ENCODE measurements around the gene CLDN5. TPM values are rescaled to one million over a fixed set of nuclear protein-coding genes. Genes with fewer than 3 reads are reported as not detected.

The CLDN5 gene
- total RNA-seq, 1 donor from 2014 or later, result 0.69 TPM

- Histone ChIP-seq H4K20me1 (ENCODE audit: low read depth) (no peaks in the 10 kb centered on the region), H3K79me2 (ENCODE audit: low read depth) (no peaks in the 10 kb centered on the region), H3K36me3 (no peaks in the 10 kb centered on the region), H3F3A (ENCODE audit: low read depth) (no peaks in the 10 kb centered on the region), H3K4me1 (no peaks in the 10 kb centered on the region), H3K4me3 (no peak overlapping the region), H3K27me3 (no peaks in the 10 kb centered on the region), H3K27ac (no peak overlapping the region), H2AFZ (replicated peaks) (no peak overlapping the region), H3K9me3 (ENCODE audit: low read depth) (no peaks in the 10 kb centered on the region), H3K4me2 (no peak overlapping the region), H3K9ac (no peak overlapping the region)
- H3K9me3 Mint-ChIP-seq, result no peaks in the 10 kb centered on the region
- no peak overlapping the region for H3K4me3 Mint-ChIP-seq
- no peak overlapping the region for H3K27ac Mint-ChIP-seq
- H3K4me1 Mint-ChIP-seq, result no peaks in the 10 kb centered on the region
- no peak for DNase-seq (ENCODE audit: low spot score)
- no peak for TF ChIP-seq CTCF (IDR thresholded peaks at IDR 0.05)
- TF ChIP-seq EZH2phosphoT487 (IDR thresholded peaks at IDR 0.05), result no peak
- H3K36me3 Mint-ChIP-seq, result peaks cover 7% of the 10 kb centered on the region
- no peaks in the 10 kb centered on the region for H3K27me3 Mint-ChIP-seq (ENCODE audit: insufficient read depth, low read depth)
Observed at GRCh38 chr22:19495562-19496323, 28.5 kb downstream of the CLDN5 start.

DNA sequence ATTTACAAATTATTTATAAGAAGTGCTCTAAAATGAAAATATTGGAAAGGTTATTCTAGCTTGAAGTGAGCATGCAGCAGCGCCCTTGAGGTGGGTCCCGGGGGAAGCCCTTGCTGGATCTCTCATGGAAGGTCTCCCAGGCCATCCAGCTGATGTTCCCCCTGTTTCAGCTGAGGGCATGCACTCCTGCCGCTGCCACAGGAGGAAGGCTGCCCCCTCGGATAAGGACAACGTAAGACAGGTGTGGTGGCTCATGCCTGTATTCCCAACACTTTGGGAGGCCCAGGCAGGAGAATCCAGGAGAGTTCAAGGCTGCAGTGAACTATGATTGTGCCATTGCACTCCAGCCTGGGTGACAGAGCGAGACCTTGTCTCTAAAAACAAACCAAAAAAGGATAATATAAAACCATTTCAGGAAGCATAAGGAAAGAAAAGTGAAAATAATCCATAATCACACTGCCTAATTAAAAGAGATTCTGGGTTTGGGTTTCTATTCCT, 29.5 kb downstream of the CLDN5 start:
- peaks cover 2% of the 10 kb centered on the region for H4K20me1 ChIP-seq (ENCODE audit: low read depth)
- H3K79me2 ChIP-seq (ENCODE audit: low read depth), result no peaks in the 10 kb centered on the region
- no peaks in the 10 kb centered on the region for H3K36me3 ChIP-seq
- H3K4me2 ChIP-seq, result no peak overlapping the region
- no peak overlapping the region for H2AFZ ChIP-seq (replicated peaks)
- H3K4me3 ChIP-seq, result no peak overlapping the region
- no peaks in the 10 kb centered on the region for H3K4me1 Mint-ChIP-seq
- TF ChIP-seq EZH2phosphoT487 (IDR thresholded peaks at IDR 0.05), result no peak
- no peak for TF ChIP-seq CTCF (IDR thresholded peaks at IDR 0.05)
- TF ChIP-seq EZH2 (IDR thresholded peaks at IDR 0.05), result no peak
- no peaks in the 10 kb centered on the region for H3K9me3 Mint-ChIP-seq
- no peaks in the 10 kb centered on the region for H3F3A ChIP-seq (ENCODE audit: low read depth)
- no peaks in the 10 kb centered on the region for H3K9me3 ChIP-seq (ENCODE audit: low read depth)
- no peak overlapping the region for H3K27ac ChIP-seq
- H3K27ac Mint-ChIP-seq, result no peak overlapping the region
- H3K36me3 Mint-ChIP-seq, result peaks cover 7% of the 10 kb centered on the region
- DNase-seq (ENCODE audit: low spot score), result no peak
- no peak overlapping the region for H3K9ac ChIP-seq
- no peaks in the 10 kb centered on the region for H3K27me3 Mint-ChIP-seq (ENCODE audit: insufficient read depth, low read depth)
- no peaks in the 10 kb centered on the region for H3K27me3 ChIP-seq
- no peak overlapping the region for H3K4me3 Mint-ChIP-seq
- no peaks in the 10 kb centered on the region for H3K4me1 ChIP-seq

DNA sequence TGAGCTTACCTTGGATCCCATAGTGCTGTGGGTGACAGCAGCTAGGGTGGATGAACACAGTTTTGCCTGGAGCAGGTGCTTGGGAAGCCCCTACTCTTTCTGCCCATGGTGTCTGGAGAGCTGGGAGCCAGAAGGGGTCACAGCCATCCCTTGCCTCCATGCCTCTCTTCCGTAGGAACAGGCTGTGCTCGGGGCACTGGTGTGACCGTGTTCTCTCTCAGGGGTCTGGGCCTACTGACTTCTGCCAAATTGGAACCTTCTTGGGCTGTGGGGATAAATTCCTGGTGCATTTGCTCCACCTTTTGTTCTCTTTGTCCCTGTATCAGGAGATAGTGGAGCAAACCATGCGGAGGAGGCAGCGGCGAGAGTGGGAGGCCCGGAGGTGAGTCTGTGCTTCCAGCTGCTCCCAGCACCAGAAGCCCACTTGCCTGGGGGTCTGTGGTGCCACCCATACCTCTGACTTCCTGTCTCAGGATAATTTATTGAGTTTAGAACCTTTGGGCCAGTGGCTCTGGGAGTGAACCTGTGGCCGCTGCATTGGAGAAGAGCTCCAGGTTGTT, 30.1 kb downstream of the CLDN5 start:
- H3K9me3 Mint-ChIP-seq, result no peaks in the 10 kb centered on the region
- no peaks in the 10 kb centered on the region for H3K4me1 Mint-ChIP-seq
- TF ChIP-seq EZH2phosphoT487 (IDR thresholded peaks at IDR 0.05) (no peak), CTCF (IDR thresholded peaks at IDR 0.05) (no peak), EZH2 (IDR thresholded peaks at IDR 0.05) (no peak)
- H3K36me3 Mint-ChIP-seq, result peaks cover 7% of the 10 kb centered on the region
- H3K9me3 ChIP-seq (ENCODE audit: low read depth), result no peaks in the 10 kb centered on the region
- no peaks in the 10 kb centered on the region for H3K27me3 ChIP-seq
- no peak overlapping the region for H3K4me3 ChIP-seq
- H3K4me1 ChIP-seq, result no peaks in the 10 kb centered on the region
- H3K27me3 Mint-ChIP-seq (ENCODE audit: insufficient read depth, low read depth), result no peaks in the 10 kb centered on the region
- H2AFZ ChIP-seq (replicated peaks), result no peak overlapping the region
- no peak overlapping the region for H3K4me3 Mint-ChIP-seq
- no peak overlapping the region for H3K27ac ChIP-seq
- H3F3A ChIP-seq (ENCODE audit: low read depth), result no peaks in the 10 kb centered on the region
- DNase-seq (ENCODE audit: low spot score), result no peak
- no peaks in the 10 kb centered on the region for H3K36me3 ChIP-seq
- no peak overlapping the region for H3K27ac Mint-ChIP-seq
- no peaks in the 10 kb centered on the region for H3K79me2 ChIP-seq (ENCODE audit: low read depth)
- no peak overlapping the region for H3K4me2 ChIP-seq
- H4K20me1 ChIP-seq (ENCODE audit: low read depth), result peaks cover 6% of the 10 kb centered on the region
- no peak overlapping the region for H3K9ac ChIP-seq

Data from neural progenitor cell (in vitro differentiated cells).